Measurements from ENCODE around the gene OR4E2.
"Not testable (repeated sequence)": the region's sequence is repeated elsewhere in the genome, so short reads cannot be mapped to it uniquely, and the experiment has no call there.

The OR4E2 gene

GRCh38 chr14:21653331-21653885 lies at the start of gene OR4E2:
OR4E2 (plus strand) TSS chr14:21653835; CDS start chr14:21665083, 11,248 bp downstream.
- no peak for DNase-seq (ENCODE audit: low spot score)

GRCh38 chr14:21612324-21612723 lies 41.3 kb upstream of the OR4E2 start:
- no peak for DNase-seq (ENCODE audit: low spot score)

GRCh38 chr14:21614240-21614639 lies 39.4 kb upstream of the OR4E2 start:
- no peak for DNase-seq (ENCODE audit: low spot score)

GRCh38 chr14:21617614-21618013 lies 36.0 kb upstream of the OR4E2 start:
- no peak for DNase-seq (ENCODE audit: low spot score)

GRCh38 chr14:21626491-21627230 lies 27.0 kb upstream of the OR4E2 start:
- no peak for DNase-seq (ENCODE audit: low spot score)

- not testable (repeated sequence) for DNase-seq (ENCODE audit: low spot score)
Measured at GRCh38 chr14:21630503-21630902, 23.1 kb upstream of the OR4E2 start.

GRCh38 chr14:21631084-21631483 lies 22.6 kb upstream of the OR4E2 start:
- DNase-seq (ENCODE audit: low spot score): no peak

GRCh38 chr14:21634840-21635239 lies 18.8 kb upstream of the OR4E2 start, which contains the start of gene OR10G2:
OR10G2 (minus strand) TSS chr14:21634940; CDS start chr14:21634842, 98 bp downstream.
- DNase-seq (ENCODE audit: low spot score): no peak

- no peak for DNase-seq (ENCODE audit: low spot score)
Measured at GRCh38 chr14:21642683-21643082, 11.0 kb upstream of the OR4E2 start.

- DNase-seq (ENCODE audit: low spot score): no peak
Measured at GRCh38 chr14:21643407-21643806, 10.2 kb upstream of the OR4E2 start.

- DNase-seq (ENCODE audit: low spot score): no peak
Measured at GRCh38 chr14:21647380-21647779, 6.3 kb upstream of the OR4E2 start.

- DNase-seq (ENCODE audit: low spot score): no peak
Measured at GRCh38 chr14:21652209-21652808, 1.3 kb upstream of the OR4E2 start.

- no peak for DNase-seq (ENCODE audit: low spot score)
Measured at GRCh38 chr14:21654215-21654614, 580 bp downstream of the OR4E2 start.

GRCh38 chr14:21656980-21657379 lies 3.3 kb downstream of the OR4E2 start:
- no peak for DNase-seq (ENCODE audit: low spot score)

- no peak for DNase-seq (ENCODE audit: low spot score)
Measured at GRCh38 chr14:21668377-21668776, 14.7 kb downstream of the OR4E2 start.

GRCh38 chr14:21669284-21669683 lies 15.6 kb downstream of the OR4E2 start:
- DNase-seq (ENCODE audit: low spot score): no peak

- DNase-seq (ENCODE audit: low spot score): no peak
Measured at GRCh38 chr14:21671371-21671770, 17.7 kb downstream of the OR4E2 start.

- DNase-seq (ENCODE audit: low spot score): no peak
Measured at GRCh38 chr14:21672116-21672515, 18.5 kb downstream of the OR4E2 start.

- no peak for DNase-seq (ENCODE audit: low spot score)
Measured at GRCh38 chr14:21673718-21674117, 20.1 kb downstream of the OR4E2 start, which contains the start of gene OR4E1. OR4E1 (minus strand) TSS chr14:21673818; CDS start chr14:21670935, 2,883 bp downstream.

GRCh38 chr14:21675566-21675965 lies 21.9 kb downstream of the OR4E2 start:
- no peak for DNase-seq (ENCODE audit: low spot score)

- no peak for DNase-seq (ENCODE audit: low spot score)
Measured at GRCh38 chr14:21680072-21680471, 26.4 kb downstream of the OR4E2 start.

GRCh38 chr14:21686468-21686867 lies 32.8 kb downstream of the OR4E2 start:
- no peak for DNase-seq (ENCODE audit: low spot score)

- no peak for DNase-seq (ENCODE audit: low spot score)
Measured at GRCh38 chr14:21694425-21694824, 40.8 kb downstream of the OR4E2 start.
